Ascending aorta (tissue), 2 donors: ENCODE results near the gene IQCH. TPM values are rescaled to one million over a fixed set of nuclear protein-coding genes. Genes with fewer than 3 reads are reported as not detected.

Experiments used
- DNase-seq, 2 donors: peaks; one replicate each; pipeline ENCODE4 v3.0.0-alpha.2; 2019; ENCODE audit warnings: low spot score in 2 of 2
- H3K27ac ChIP-seq, 2 donors: fragments of 200-600 bp; sonication (generic); one replicate each; pipeline ENCODE4 v1.5.1; 2016 to 2017; ENCODE audit warnings: mild to moderate bottlenecking in 1 of 2
- H3K27me3 ChIP-seq: fragments of 200-600 bp; sonication (generic); one replicate; pipeline ENCODE4 v1.5.1; 2017
- H3K36me3 ChIP-seq, 2 donors: fragments of 200-600 bp; sonication (generic); one replicate each; pipeline ENCODE4 v1.5.1; 2016
- H3K4me1 ChIP-seq, 2 donors: fragments of 200-600 bp; sonication (generic); one replicate each; pipeline ENCODE4 v1.5.1; 2016 to 2017; ENCODE audit warnings: mild to moderate bottlenecking in 1 of 2
- H3K4me3 ChIP-seq, 2 donors: fragments of 200-600 bp; sonication (generic); one replicate each; pipeline ENCODE4 v1.5.1; 2016 to 2017; ENCODE audit warnings: mild to moderate bottlenecking in 1 of 2
- H3K9me3 ChIP-seq, 2 donors: fragments of 200-600 bp; sonication (generic); one replicate each; pipeline ENCODE4 v1.5.1; 2016
- intact Hi-C: fragments of 100-400 bp; cut with DNase I; formaldehyde crosslinking; loops from one replicate; pipeline ENCODE4 v1.15.1; 2023
- total RNA-seq: library from RNA; depleted of rRNA; stranded (reverse); fragments of >200 nt; gene quantifications from one replicate; pipeline ENCODE4 v1.1.0, GENCODE V29; 2016
- TF ChIP-seq, protein P1 (sequence below), 3 experiments: fragments of 200-600 bp in 2 of 3; fragments of 450-650 bp in 1 of 3; sonication (generic) in 2 of 3; IDR thresholded peaks; one replicate each; pipeline ENCODE4 v1.5.1; 2016 to 2019; ENCODE audit warnings: antibody characterized with exemption in 3 of 3, mild to moderate bottlenecking in 1 of 3, moderate library complexity in 1 of 3

IQCH gene
- total RNA-seq, 1 donor from 2014 or later = not detected

DNA sequence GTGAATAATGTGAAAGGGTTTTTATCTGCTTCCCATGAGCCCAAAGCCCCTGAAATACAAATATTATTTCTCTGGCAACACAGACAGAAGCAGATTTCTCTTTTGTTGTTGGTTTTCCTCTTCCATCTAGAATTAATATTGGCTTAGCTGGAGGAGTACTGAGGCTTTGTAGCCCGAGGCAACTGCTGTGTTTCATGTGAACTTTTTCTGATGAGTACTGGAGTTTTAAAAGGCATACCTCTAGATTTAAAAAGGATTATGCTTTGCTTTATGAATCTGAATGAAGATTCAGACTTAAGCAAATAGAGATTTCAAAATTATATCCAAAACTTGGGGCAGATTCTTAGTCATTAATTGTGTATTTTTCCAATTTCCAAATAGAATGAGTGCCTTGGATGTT, 50.9 kb downstream of the IQCH start:
- H3K4me1 ChIP-seq = no peaks in the 10 kb centered on the region
- H3K27ac ChIP-seq = no peak overlapping the region
- no peaks in the 10 kb centered on the region for H3K9me3 ChIP-seq
- intact Hi-C loops = no loop called here
- no peak overlapping the region for H3K4me3 ChIP-seq
- TF ChIP-seq, protein P1, sequence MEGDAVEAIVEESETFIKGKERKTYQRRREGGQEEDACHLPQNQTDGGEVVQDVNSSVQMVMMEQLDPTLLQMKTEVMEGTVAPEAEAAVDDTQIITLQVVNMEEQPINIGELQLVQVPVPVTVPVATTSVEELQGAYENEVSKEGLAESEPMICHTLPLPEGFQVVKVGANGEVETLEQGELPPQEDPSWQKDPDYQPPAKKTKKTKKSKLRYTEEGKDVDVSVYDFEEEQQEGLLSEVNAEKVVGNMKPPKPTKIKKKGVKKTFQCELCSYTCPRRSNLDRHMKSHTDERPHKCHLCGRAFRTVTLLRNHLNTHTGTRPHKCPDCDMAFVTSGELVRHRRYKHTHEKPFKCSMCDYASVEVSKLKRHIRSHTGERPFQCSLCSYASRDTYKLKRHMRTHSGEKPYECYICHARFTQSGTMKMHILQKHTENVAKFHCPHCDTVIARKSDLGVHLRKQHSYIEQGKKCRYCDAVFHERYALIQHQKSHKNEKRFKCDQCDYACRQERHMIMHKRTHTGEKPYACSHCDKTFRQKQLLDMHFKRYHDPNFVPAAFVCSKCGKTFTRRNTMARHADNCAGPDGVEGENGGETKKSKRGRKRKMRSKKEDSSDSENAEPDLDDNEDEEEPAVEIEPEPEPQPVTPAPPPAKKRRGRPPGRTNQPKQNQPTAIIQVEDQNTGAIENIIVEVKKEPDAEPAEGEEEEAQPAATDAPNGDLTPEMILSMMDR (IDR thresholded peaks at IDR 0.05) = no peak
- H3K27me3 ChIP-seq = no peaks in the 10 kb centered on the region
- no peak for DNase-seq
- H3K36me3 ChIP-seq = no peaks in the 10 kb centered on the region

DNA sequence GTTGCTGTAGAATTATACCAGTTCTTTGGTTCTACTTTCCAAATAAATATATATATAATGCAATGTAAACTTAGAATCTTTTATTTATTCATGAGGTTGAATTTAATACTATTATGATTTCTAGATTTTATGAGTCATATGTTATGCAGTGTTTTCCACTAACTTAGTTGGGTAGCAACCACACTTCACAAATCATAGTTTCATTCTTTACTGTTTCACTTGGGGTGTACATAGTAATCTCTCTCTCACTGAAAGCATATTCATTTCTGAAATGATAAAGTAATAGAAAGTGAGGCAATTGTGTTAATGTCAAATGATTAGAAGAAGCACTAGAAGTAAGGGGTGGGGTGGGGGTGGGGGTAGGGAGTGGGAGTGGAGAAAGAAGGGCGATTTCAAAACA, 52.6 kb downstream of the IQCH start:
- Histone ChIP-seq H3K36me3 (no peaks in the 10 kb centered on the region), H3K27ac (no peak overlapping the region), H3K4me1 (no peaks in the 10 kb centered on the region), H3K27me3 (no peaks in the 10 kb centered on the region), H3K9me3 (no peaks in the 10 kb centered on the region), H3K4me3 (no peak overlapping the region)
- TF ChIP-seq, protein P1 (IDR thresholded peaks at IDR 0.05) = no peak
- DNase-seq = no peak
- intact Hi-C loops = no loop called here

DNA sequence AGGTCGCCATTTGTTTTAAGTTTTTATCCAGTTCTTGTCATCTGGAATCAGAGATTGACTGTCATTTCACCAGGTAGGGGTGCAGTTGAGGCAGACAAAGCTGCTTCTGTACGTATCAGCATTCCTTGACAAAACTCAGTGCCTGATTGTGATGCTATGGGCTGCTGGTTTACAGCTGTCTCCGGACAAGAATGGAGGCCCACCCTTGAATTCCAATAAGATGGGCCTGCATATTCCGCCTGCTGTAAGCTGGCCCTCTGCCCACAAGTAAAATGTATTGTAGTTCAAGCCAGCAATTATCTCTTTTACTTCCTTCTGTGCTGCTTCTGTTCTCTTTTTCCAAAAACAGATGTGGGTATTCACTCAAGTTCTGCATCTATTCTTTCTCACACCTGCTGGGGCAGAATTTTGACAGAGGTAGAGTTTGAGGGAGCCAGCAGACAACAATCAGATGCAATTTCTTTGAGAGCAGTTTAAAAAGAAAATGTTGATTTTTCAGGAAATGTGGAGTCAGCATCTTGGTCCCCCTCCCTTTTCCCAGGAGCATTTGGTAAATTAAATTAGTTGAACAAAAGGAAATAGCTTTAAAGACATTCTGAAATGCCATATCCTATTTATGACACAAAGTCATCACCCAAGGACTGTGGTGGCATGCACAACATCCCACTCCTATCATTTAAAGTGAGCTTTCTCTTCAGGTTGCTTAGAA, 53.5 kb downstream of the IQCH start:
- Histone ChIP-seq H3K36me3 (no peaks in the 10 kb centered on the region), H3K9me3 (no peaks in the 10 kb centered on the region), H3K4me3 (no peak overlapping the region), H3K27ac (no peak overlapping the region), H3K4me1 (no peaks in the 10 kb centered on the region), H3K27me3 (no peaks in the 10 kb centered on the region)
- no peak for DNase-seq
- TF ChIP-seq, protein P1 (IDR thresholded peaks at IDR 0.05) = no peak
- intact Hi-C loops = no loop called here

DNA sequence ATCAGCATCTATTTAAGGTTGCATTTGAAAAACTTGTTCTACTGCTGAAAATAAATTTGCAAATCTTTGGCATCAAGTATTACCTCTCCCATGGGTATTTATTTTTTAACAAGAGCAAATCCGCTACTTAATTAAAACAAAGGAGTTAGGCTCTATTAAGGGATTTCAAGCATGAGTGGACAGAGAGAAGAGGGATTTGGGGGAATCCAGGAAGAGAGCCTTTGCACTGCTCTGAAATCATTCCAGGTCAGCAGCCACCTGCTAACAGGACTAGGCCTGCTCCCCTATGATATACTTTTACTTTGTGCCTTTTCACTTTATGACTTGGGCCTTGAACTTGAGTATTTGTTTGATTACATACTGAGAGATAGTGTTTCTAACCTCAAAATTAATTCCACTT, 57.1 kb downstream of the IQCH start:
- intact Hi-C loops = no loop called here
- Histone ChIP-seq H3K36me3 (no peaks in the 10 kb centered on the region), H3K4me1 (no peaks in the 10 kb centered on the region), H3K9me3 (no peaks in the 10 kb centered on the region), H3K4me3 (no peak overlapping the region), H3K27ac (no peak overlapping the region), H3K27me3 (no peaks in the 10 kb centered on the region)
- TF ChIP-seq, protein P1 (IDR thresholded peaks at IDR 0.05) = no peak
- DNase-seq = no peak

DNA sequence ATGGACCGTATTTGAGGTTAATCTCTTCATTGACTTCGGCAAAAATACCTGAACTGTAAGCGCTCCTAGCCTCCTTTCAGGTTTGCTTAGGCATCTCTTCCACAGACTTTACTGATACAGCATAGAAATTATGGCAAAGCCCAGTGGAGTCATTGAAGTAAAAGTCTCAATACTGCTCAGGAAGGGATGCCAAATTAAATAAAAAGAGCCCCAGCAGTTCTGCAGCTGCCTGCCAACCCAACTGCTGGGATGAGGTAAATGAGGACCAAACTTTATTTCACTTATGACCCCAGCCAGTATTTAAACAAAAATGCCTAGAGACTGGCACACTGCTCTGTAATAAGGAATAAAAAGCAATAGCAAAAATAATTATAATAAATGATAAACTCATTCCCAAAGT, 65.4 kb downstream of the IQCH start:
- H3K27me3 ChIP-seq = no peaks in the 10 kb centered on the region
- H3K36me3 ChIP-seq = no peaks in the 10 kb centered on the region
- intact Hi-C loops = no loop called here
- TF ChIP-seq, protein P1 (IDR thresholded peaks at IDR 0.05) = no peak
- H3K4me1 ChIP-seq = no peaks in the 10 kb centered on the region
- no peak for DNase-seq
- H3K27ac ChIP-seq = no peak overlapping the region
- H3K4me3 ChIP-seq = no peak overlapping the region
- no peaks in the 10 kb centered on the region for H3K9me3 ChIP-seq

DNA sequence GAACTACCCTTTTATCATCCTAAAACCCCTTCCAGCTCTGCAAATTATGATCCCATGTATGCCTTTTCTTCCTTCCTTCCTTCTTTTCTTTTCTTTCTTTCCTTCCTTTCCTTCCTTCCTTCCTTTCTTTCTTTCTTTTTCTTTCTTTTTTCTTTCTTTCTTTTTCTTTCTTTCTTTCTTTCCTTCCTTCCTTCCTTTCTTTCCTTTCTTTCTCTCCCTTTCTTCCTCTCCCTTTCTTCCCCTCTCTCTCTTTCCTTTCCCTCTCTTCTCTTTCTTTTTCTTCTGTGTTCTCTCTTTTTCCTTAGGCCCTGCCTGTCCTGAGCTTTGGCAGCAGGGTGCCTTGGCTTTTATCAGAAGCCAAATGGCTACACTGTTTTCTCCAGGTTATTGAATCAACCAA, 66.8 kb downstream of the IQCH start:
- peaks cover 0 to under 1% of the 10 kb centered on the region in 2 donors for H3K9me3 ChIP-seq
- no peak for DNase-seq
- intact Hi-C loops = no loop called here
- no peaks in the 10 kb centered on the region for H3K4me1 ChIP-seq
- no peak overlapping the region for H3K27ac ChIP-seq
- H3K4me3 ChIP-seq = no peak overlapping the region
- no peaks in the 10 kb centered on the region for H3K27me3 ChIP-seq
- TF ChIP-seq, protein P1 (IDR thresholded peaks at IDR 0.05) = no peak
- no peaks in the 10 kb centered on the region for H3K36me3 ChIP-seq
